Loucy (cell line): Measurements from ENCODE around the gene TENM3.

Experiments
- H2AFZ ChIP-seq: fragments of 200-600 bp; sonication (generic); 2 replicates; pipeline ENCODE4 v1.6.0; 2016; ENCODE audit warnings: antibody characterized with exemption, mild to moderate bottlenecking, low read length, moderate library complexity
- H3F3A ChIP-seq: fragments of 200-600 bp; 2 replicates; pipeline ENCODE4 v1.6.0; 2016; ENCODE audit warnings: antibody characterized with exemption, low read depth, mild to moderate bottlenecking
- H3K27me3 ChIP-seq: fragments of 200-600 bp; sonication (generic); 2 replicates; pipeline ENCODE4 v1.6.1; 2014; ENCODE audit warnings: low read length, mild to moderate bottlenecking; ENCODE audit not compliant: insufficient read depth, poor library complexity, severe bottlenecking
- H3K36me3 ChIP-seq: fragments of 200-600 bp; sonication (generic); 2 replicates; pipeline ENCODE4 v1.6.1; 2016; ENCODE audit warnings: low read length; ENCODE audit not compliant: insufficient read depth
- H3K4me1 ChIP-seq: fragments of 200-600 bp; sonication (generic); 2 replicates; pipeline ENCODE4 v1.5.1; 2014; ENCODE audit warnings: low read length, mild to moderate bottlenecking; ENCODE audit not compliant: insufficient read depth, poor library complexity, severe bottlenecking
- H3K4me2 ChIP-seq: fragments of 200-600 bp; sonication (generic); 2 replicates; pipeline ENCODE4 v1.6.0; 2014; ENCODE audit warnings: antibody characterized with exemption, low read length, low read depth, mild to moderate bottlenecking; ENCODE audit not compliant: poor library complexity, severe bottlenecking
- H3K4me3 ChIP-seq: fragments of 200-600 bp; sonication (generic); 2 replicates; pipeline ENCODE4 v1.5.1; 2014; ENCODE audit warnings: low read length, mild to moderate bottlenecking, mixed read lengths; ENCODE audit not compliant: poor library complexity, severe bottlenecking
- H3K79me2 ChIP-seq: fragments of 200-600 bp; sonication (generic); 2 replicates; pipeline ENCODE4 v1.6.1; 2014; ENCODE audit warnings: low read length; ENCODE audit not compliant: insufficient read depth
- H3K9ac ChIP-seq: fragments of 200-600 bp; sonication (generic); 2 replicates; pipeline ENCODE4 v1.6.0; 2014; ENCODE audit warnings: mild to moderate bottlenecking, low read depth, low read length, moderate library complexity; ENCODE audit not compliant: poor library complexity, severe bottlenecking
- H3K9me2 ChIP-seq: fragments of 200-600 bp; sonication (generic); replicated peaks from 2 replicates; pipeline ENCODE4 v1.6.1; 2016; ENCODE audit warnings: low read depth, low read length, mixed read lengths
- H3K9me3 ChIP-seq: fragments of 200-600 bp; sonication (generic); 2 replicates; pipeline ENCODE4 v1.6.1; 2014; ENCODE audit warnings: mild to moderate bottlenecking, antibody characterized with exemption, low read length, low read depth; ENCODE audit not compliant: insufficient read depth
- H4K20me1 ChIP-seq: fragments of 200-600 bp; sonication (generic); 2 replicates; pipeline ENCODE4 v1.6.0; 2014; ENCODE audit warnings: antibody characterized with exemption, low read length, mild to moderate bottlenecking; ENCODE audit not compliant: insufficient read depth, poor library complexity, severe bottlenecking
- EZH2phosphoT487 ChIP-seq: fragments of 200-600 bp; IDR thresholded peaks from 2 replicates; pipeline ENCODE4 v1.6.1; 2018; ENCODE audit warnings: antibody characterized with exemption, mild to moderate bottlenecking, moderate library complexity, borderline replicate concordance
- TF ChIP-seq, protein P1 (sequence below): fragments of 200-600 bp; sonication (generic); conservative IDR thresholded peaks from 2 replicates; pipeline ENCODE4 v1.5.1; 2014; ENCODE audit warnings: mild to moderate bottlenecking, antibody characterized with exemption, low read length

Gene TENM3

DNA sequence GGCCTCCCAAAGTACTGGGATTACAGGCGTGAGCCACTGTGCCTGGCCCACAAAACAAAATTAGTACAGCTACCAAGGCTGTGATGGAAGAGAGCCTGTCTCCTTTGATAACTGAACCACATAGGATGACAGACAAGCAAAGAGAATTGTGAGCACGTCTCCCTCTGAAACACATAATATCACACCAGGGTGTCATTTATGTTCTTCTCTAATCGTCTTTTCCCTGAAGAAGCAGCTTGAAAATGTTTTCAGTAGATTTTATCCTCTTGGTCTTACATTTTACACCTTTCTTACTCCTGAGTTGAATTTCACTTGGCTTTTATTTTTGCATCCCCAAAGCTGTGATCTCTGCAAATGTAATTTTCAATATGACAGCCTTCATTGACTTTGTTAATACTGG is 67.8 kb downstream of the TENM3 start:
- Histone ChIP-seq H3K27me3 (no peaks in the 10 kb centered on the region), H3K36me3 (no peaks in the 10 kb centered on the region), H3F3A (no peaks in the 10 kb centered on the region), H3K9me2 (no peaks in the 10 kb centered on the region), H3K9ac (no peak overlapping the region), H2AFZ (no peak overlapping the region), H3K4me1 (no peaks in the 10 kb centered on the region), H3K4me2 (no peak overlapping the region), H4K20me1 (no peaks in the 10 kb centered on the region), H3K9me3 (no peaks in the 10 kb centered on the region), H3K79me2 (no peaks in the 10 kb centered on the region), H3K4me3 (no peak overlapping the region)
- no peak for TF ChIP-seq EZH2phosphoT487
- TF ChIP-seq, protein P1, sequence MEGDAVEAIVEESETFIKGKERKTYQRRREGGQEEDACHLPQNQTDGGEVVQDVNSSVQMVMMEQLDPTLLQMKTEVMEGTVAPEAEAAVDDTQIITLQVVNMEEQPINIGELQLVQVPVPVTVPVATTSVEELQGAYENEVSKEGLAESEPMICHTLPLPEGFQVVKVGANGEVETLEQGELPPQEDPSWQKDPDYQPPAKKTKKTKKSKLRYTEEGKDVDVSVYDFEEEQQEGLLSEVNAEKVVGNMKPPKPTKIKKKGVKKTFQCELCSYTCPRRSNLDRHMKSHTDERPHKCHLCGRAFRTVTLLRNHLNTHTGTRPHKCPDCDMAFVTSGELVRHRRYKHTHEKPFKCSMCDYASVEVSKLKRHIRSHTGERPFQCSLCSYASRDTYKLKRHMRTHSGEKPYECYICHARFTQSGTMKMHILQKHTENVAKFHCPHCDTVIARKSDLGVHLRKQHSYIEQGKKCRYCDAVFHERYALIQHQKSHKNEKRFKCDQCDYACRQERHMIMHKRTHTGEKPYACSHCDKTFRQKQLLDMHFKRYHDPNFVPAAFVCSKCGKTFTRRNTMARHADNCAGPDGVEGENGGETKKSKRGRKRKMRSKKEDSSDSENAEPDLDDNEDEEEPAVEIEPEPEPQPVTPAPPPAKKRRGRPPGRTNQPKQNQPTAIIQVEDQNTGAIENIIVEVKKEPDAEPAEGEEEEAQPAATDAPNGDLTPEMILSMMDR = no peak

DNA sequence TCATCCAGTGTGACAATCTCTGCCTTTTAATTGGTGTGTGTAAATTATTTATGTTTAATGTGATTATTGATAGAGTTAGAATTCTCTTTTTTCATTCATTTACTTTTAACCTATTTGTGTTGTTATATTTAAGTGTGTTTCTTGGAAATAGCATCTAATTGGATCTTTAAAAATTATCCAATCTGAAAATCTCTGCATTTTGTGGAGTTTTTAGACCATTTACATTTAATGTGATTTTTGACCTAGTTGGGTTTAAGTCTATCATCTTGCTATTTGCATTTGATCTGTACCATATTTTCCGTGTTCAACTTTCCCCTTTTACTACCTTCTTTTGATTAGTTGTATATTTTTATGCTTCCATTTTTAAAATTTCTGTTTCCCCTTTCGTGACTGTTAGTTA is 71.3 kb downstream of the TENM3 start:
- H3K9me2 ChIP-seq = no peaks in the 10 kb centered on the region
- H3K4me1 ChIP-seq = no peaks in the 10 kb centered on the region
- no peak overlapping the region for H3K4me2 ChIP-seq
- no peaks in the 10 kb centered on the region for H4K20me1 ChIP-seq
- H3K4me3 ChIP-seq = no peak overlapping the region
- no peaks in the 10 kb centered on the region for H3K27me3 ChIP-seq
- no peak for TF ChIP-seq EZH2phosphoT487
- TF ChIP-seq, protein P1 = no peak
- no peak overlapping the region for H2AFZ ChIP-seq
- H3K9ac ChIP-seq = no peak overlapping the region
- H3F3A ChIP-seq = no peaks in the 10 kb centered on the region
- no peaks in the 10 kb centered on the region for H3K9me3 ChIP-seq
- no peaks in the 10 kb centered on the region for H3K36me3 ChIP-seq
- no peaks in the 10 kb centered on the region for H3K79me2 ChIP-seq

DNA sequence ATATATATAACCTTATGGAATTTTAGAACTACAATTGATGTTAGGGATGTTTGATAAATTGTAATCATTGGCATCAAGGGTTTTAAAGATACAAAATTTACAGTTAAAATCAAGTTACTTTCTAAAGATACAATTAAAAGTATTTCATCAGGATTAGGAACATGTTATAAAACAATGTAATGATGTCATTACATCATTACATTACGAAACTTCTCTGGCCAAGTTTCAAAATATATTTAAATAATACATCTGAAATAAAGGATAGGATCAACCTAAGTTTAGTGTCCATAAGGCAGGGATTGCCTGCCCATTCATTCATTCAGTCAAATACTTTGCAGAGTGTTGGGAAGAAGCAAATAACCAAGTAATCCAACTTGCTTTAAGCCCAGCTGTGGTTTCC is 75.1 kb downstream of the TENM3 start:
- no peak overlapping the region for H3K4me3 ChIP-seq
- no peak overlapping the region for H3K4me2 ChIP-seq

More for the DNA sequence above, 75.1 kb downstream of the TENM3 start:
- no peak for TF ChIP-seq EZH2phosphoT487
- TF ChIP-seq, protein P1 = no peak
- Histone ChIP-seq H4K20me1 (no peaks in the 10 kb centered on the region), H3K9ac (no peak overlapping the region), H3F3A (no peaks in the 10 kb centered on the region), H3K9me2 (no peaks in the 10 kb centered on the region), H2AFZ (no peak overlapping the region), H3K79me2 (no peaks in the 10 kb centered on the region), H3K9me3 (no peaks in the 10 kb centered on the region), H3K36me3 (no peaks in the 10 kb centered on the region), H3K4me1 (no peaks in the 10 kb centered on the region), H3K27me3 (no peaks in the 10 kb centered on the region)
